ENCODE measurements around the gene PGD.

PGD gene

DNA sequence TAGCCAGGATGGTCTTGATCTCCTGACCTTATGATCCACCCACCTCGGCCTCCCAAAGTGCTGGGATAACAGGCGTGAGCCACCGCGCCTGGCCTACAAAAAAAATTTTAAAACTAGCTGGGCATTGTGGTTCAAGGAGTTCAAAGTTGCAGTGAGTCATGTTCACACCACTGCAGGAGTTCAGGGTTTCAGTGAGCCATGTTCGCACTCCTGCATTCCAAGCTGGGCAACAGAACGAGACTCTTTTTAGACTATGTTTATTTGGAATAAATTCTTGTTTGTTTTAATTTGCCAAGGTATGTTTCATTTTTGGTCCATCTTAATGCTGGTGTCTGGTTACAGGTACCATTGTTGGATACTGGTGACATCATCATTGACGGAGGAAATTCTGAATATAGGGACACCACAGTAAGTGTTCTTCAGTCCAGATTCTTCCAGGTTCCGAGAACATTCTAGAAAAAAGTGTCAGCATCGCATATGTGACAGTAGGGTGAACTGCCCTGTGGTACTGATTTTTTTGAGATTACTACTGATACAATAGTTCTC is 3.9 kb downstream of the PGD start (continued):
- TF ChIP-seq, protein P1, sequence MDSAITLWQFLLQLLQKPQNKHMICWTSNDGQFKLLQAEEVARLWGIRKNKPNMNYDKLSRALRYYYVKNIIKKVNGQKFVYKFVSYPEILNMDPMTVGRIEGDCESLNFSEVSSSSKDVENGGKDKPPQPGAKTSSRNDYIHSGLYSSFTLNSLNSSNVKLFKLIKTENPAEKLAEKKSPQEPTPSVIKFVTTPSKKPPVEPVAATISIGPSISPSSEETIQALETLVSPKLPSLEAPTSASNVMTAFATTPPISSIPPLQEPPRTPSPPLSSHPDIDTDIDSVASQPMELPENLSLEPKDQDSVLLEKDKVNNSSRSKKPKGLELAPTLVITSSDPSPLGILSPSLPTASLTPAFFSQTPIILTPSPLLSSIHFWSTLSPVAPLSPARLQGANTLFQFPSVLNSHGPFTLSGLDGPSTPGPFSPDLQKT (IDR thresholded peaks at IDR 0.05; ENCODE audit: borderline replicate concordance, low read depth, low read length), result no peak
- TF ChIP-seq, protein P2, sequence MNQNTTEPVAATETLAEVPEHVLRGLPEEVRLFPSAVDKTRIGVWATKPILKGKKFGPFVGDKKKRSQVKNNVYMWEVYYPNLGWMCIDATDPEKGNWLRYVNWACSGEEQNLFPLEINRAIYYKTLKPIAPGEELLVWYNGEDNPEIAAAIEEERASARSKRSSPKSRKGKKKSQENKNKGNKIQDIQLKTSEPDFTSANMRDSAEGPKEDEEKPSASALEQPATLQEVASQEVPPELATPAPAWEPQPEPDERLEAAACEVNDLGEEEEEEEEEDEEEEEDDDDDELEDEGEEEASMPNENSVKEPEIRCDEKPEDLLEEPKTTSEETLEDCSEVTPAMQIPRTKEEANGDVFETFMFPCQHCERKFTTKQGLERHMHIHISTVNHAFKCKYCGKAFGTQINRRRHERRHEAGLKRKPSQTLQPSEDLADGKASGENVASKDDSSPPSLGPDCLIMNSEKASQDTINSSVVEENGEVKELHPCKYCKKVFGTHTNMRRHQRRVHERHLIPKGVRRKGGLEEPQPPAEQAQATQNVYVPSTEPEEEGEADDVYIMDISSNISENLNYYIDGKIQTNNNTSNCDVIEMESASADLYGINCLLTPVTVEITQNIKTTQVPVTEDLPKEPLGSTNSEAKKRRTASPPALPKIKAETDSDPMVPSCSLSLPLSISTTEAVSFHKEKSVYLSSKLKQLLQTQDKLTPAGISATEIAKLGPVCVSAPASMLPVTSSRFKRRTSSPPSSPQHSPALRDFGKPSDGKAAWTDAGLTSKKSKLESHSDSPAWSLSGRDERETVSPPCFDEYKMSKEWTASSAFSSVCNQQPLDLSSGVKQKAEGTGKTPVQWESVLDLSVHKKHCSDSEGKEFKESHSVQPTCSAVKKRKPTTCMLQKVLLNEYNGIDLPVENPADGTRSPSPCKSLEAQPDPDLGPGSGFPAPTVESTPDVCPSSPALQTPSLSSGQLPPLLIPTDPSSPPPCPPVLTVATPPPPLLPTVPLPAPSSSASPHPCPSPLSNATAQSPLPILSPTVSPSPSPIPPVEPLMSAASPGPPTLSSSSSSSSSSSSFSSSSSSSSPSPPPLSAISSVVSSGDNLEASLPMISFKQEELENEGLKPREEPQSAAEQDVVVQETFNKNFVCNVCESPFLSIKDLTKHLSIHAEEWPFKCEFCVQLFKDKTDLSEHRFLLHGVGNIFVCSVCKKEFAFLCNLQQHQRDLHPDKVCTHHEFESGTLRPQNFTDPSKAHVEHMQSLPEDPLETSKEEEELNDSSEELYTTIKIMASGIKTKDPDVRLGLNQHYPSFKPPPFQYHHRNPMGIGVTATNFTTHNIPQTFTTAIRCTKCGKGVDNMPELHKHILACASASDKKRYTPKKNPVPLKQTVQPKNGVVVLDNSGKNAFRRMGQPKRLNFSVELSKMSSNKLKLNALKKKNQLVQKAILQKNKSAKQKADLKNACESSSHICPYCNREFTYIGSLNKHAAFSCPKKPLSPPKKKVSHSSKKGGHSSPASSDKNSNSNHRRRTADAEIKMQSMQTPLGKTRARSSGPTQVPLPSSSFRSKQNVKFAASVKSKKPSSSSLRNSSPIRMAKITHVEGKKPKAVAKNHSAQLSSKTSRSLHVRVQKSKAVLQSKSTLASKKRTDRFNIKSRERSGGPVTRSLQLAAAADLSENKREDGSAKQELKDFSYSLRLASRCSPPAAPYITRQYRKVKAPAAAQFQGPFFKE (tag by site-specific recombination; IDR thresholded peaks at IDR 0.05; ENCODE audit: borderline replicate concordance), result no peak
- TF ChIP-seq, protein P3, sequence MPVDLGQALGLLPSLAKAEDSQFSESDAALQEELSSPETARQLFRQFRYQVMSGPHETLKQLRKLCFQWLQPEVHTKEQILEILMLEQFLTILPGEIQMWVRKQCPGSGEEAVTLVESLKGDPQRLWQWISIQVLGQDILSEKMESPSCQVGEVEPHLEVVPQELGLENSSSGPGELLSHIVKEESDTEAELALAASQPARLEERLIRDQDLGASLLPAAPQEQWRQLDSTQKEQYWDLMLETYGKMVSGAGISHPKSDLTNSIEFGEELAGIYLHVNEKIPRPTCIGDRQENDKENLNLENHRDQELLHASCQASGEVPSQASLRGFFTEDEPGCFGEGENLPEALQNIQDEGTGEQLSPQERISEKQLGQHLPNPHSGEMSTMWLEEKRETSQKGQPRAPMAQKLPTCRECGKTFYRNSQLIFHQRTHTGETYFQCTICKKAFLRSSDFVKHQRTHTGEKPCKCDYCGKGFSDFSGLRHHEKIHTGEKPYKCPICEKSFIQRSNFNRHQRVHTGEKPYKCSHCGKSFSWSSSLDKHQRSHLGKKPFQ (tag by site-specific recombination; IDR thresholded peaks at IDR 0.05), result no peak
- TF ChIP-seq ZNF394 (tag by site-specific recombination; IDR thresholded peaks at IDR 0.05; ENCODE audit: borderline replicate concordance), result no peak

DNA sequence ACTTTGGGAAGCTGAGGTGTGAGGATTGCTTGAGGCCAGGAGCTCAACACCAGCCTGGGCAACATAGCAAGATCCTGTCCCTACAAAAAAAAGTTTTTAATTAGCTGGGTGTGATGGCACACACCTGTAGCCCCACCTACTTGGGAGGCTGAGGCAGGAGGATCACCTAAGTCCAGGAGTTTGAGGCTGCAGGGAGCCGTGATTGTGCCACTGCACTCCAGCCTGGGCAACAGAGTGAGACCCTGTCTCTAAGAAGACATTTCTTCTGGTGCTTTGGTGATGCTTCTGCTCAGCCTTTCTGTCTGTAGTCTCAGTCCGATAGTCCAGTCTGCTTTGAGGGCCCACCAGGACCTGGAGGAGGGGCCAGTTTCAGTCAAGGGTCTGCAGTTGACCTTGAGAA is 8.3 kb downstream of the PGD start:
- no peaks in the 10 kb centered on the region for H3K9me3 ChIP-seq (ENCODE audit: control insufficient read depth, insufficient read depth, low read depth, low read length)
- H3K36me3 ChIP-seq (ENCODE audit: control insufficient read depth in 2 of 2, insufficient read depth in 1 of 2, low read length in 2 of 2), result peaks cover 54 to 99% of the 10 kb centered on the region in 2 experiments
- ChIA-PET POLR2A (interaction anchor here (0.6 kb wide), 1 partner anchor 13 kb away, joined by 4 read pairs; no protein-coding TSS in a partner anchor), CTCF (interaction anchor here (0.6 to 0.7 kb wide), 2 partner anchors 70 to 883 kb away, joined by 3 read pairs; no protein-coding TSS in a partner anchor)
- TF ChIP-seq ZNF10 (tag by site-specific recombination; IDR thresholded peaks at IDR 0.05), result no peak
- peak; percentile 95 for TF ChIP-seq ZNF121 (tag by site-specific recombination; IDR thresholded peaks at IDR 0.05)
- no peak for TF ChIP-seq ZNF138 (tag by site-specific recombination; IDR thresholded peaks at IDR 0.05; ENCODE audit: borderline replicate concordance)
- no peaks in the 10 kb centered on the region for H3K4me1 ChIP-seq (ENCODE audit: control insufficient read depth, insufficient read depth, low read length)
- H3K4me3 ChIP-seq (ENCODE audit: low read depth, low read length), result no peak overlapping the region
- H3K27ac ChIP-seq (ENCODE audit: extremely low read depth, low read depth, low read length), result no peak overlapping the region

DNA sequence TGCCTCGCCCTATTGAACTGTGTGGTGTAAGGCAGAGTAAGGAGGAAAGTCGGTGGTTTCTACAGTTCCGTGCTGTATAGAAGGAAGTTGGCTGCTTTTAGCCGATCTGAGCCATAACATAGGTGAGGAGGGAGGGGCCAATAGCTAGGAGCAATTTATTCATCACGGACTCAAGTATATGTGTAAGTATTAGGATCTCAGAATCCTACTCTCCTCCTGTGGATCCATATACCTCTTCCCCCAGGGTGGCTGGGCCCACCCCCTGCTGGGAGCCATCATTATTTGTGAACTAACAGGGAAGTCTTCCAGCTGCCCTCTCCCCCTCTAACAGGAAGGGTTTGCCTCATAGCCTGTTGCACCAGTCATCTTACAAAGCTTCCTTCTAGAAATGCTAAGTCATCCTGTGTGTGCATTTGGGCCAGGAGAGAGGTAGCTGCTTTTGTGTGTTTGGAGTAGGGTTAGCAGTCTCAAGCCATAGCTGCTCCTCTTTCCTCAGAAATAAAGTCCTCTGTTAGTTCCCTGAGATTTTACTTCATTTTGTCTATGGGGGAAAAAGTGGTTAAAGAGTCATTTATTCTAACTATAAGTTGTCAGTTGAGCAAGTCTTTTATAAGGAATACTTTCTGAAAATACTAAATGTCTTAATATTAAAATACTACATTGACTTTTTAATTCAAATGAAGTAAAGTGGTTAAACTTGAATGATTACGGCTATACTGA is 16.5 kb downstream of the PGD start:
- H3K4me1 ChIP-seq (ENCODE audit: control insufficient read depth, insufficient read depth, low read length), result no peaks in the 10 kb centered on the region
- no peak overlapping the region for H3K27ac ChIP-seq (ENCODE audit: extremely low read depth, low read depth, low read length)
- ChIA-PET POLR2A (interaction anchor here (0.6 to 1.2 kb wide), 2 partner anchors 17 to 82 kb away, joined by 3 read pairs; partner anchors contain the start of gene PGD), CTCF (interaction anchor here (1.0 kb wide), 1 partner anchor 13 kb away, joined by 5 read pairs; no protein-coding TSS in a partner anchor)
- no peak overlapping the region for H3K4me3 ChIP-seq (ENCODE audit: low read depth, low read length)
- H3K36me3 ChIP-seq (ENCODE audit: control insufficient read depth in 2 of 2, insufficient read depth in 1 of 2, low read length in 2 of 2), result peaks cover 46 to 99% of the 10 kb centered on the region in 2 experiments
- H3K9me3 ChIP-seq (ENCODE audit: control insufficient read depth, insufficient read depth, low read depth, low read length), result no peaks in the 10 kb centered on the region
- no peak for TF ChIP-seq HOXD13 (CRISPR knock-in tag; IDR thresholded peaks at IDR 0.05; ENCODE audit: borderline replicate concordance)
- TF ChIP-seq ZNF112 (tag by site-specific recombination; IDR thresholded peaks at IDR 0.05), result no peak
- TF ChIP-seq KLF10 (tag by site-specific recombination; IDR thresholded peaks at IDR 0.05), result no peak
- TF ChIP-seq, protein P4, sequence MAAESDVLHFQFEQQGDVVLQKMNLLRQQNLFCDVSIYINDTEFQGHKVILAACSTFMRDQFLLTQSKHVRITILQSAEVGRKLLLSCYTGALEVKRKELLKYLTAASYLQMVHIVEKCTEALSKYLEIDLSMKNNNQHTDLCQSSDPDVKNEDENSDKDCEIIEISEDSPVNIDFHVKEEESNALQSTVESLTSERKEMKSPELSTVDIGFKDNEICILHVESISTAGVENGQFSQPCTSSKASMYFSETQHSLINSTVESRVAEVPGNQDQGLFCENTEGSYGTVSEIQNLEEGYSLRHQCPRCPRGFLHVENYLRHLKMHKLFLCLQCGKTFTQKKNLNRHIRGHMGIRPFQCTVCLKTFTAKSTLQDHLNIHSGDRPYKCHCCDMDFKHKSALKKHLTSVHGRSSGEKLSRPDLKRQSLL (tag by site-specific recombination; IDR thresholded peaks at IDR 0.05), result no peak
- TF ChIP-seq SCRT1 (tag by site-specific recombination; IDR thresholded peaks at IDR 0.05; ENCODE audit: borderline replicate concordance), result 0 out of 2 replicates have a peak, but pooled peaks have one; percentile 21
- no peak for TF ChIP-seq HOXA7 (CRISPR knock-in tag; IDR thresholded peaks at IDR 0.05; ENCODE audit: borderline replicate concordance)
- no peak for TF ChIP-seq ATF2 (tag by site-specific recombination; IDR thresholded peaks at IDR 0.05; ENCODE audit: low read depth)
- TF ChIP-seq FEZF1 (tag by site-specific recombination; IDR thresholded peaks at IDR 0.05), result no peak
- TF ChIP-seq SCRT2 (tag by site-specific recombination; IDR thresholded peaks at IDR 0.05), result peak; percentile 80
- no peak for TF ChIP-seq ZNF791 (tag by site-specific recombination; IDR thresholded peaks at IDR 0.05)
- no peak for TF ChIP-seq ZNF792 (tag by site-specific recombination; IDR thresholded peaks at IDR 0.05)
- no peak for TF ChIP-seq ZNF843 (tag by site-specific recombination; IDR thresholded peaks at IDR 0.05)
- TF ChIP-seq ZBTB48 (tag by site-specific recombination; IDR thresholded peaks at IDR 0.05), result no peak
- no peak for TF ChIP-seq ZNF548 (tag by site-specific recombination; IDR thresholded peaks at IDR 0.05)
